GM12878 (cell line): Measurements from ENCODE around the gene DIS3L2. TPM values are rescaled to one million over a fixed set of nuclear protein-coding genes. Genes with fewer than 3 reads are reported as not detected.

Source experiments
- DPF2 ChIP-seq: fragments of 450-650 bp; IDR thresholded peaks from 2 replicates; pipeline ENCODE4 v1.6.1; 2017; ENCODE audit warnings: mild to moderate bottlenecking
- ZZZ3 ChIP-seq: IDR thresholded peaks from 2 replicates; pipeline ENCODE4 v1.6.1; 2011; ENCODE audit warnings: low read depth; ENCODE audit not compliant: control insufficient read depth, insufficient read length
- polyA plus RNA-seq, 11 experiments: library from polyadenylated mRNA; depleted of rRNA in 4 of 11; unstranded in 6 of 11; stranded (reverse) in 5 of 11; fragments of >200 nt; fragmentation: Nextera tagmentation in 4 of 11; fragmentation: Illumina TruSeq in 1 of 11; extraction: Ambion mirVana in 4 of 11; extraction: Trizol in 1 of 11; gene quantifications; 1 replicate in 1 of 11; 2 replicates in 10 of 11; pipeline versions ENCODE4 v1.2.1 to v1.2.3, GENCODE V29; 2011 to 2016; ENCODE audit warnings: inconsistent platforms in 2 of 11, missing spikeins in 2 of 11, low read depth in 1 of 11
- total RNA-seq, 4 experiments: library from RNA; depleted of rRNA in 3 of 4; stranded (reverse); fragments of >200 nt in 3 of 4; fragmentation: Illumina TruSeq in 1 of 4; extraction: Trizol in 1 of 4; gene quantifications; 2 replicates each; pipeline versions ENCODE4 v1.2.1 to v1.2.3, GENCODE V29; 2013 to 2021
- TF ChIP-seq, protein P1 (sequence below): fragments of 450-650 bp; IDR thresholded peaks from 2 replicates; pipeline ENCODE4 v1.6.1; 2016; ENCODE audit warnings: mild to moderate bottlenecking
- TF ChIP-seq, protein P2 (sequence below): IDR thresholded peaks from 2 replicates; pipeline ENCODE4 v1.6.1; 2012; ENCODE audit warnings: low read length, inconsistent platforms
- TF ChIP-seq, protein P3 (sequence below), 3 experiments: IDR thresholded peaks in 2 of 3; conservative IDR thresholded peaks in 1 of 3; 2 replicates each; pipeline ENCODE4 v1.5.1; 2011; ENCODE audit warnings: low read depth in 3 of 3, low read length in 3 of 3, mild to moderate bottlenecking in 3 of 3, control low read depth in 2 of 3, moderate library complexity in 2 of 3, inconsistent platforms in 1 of 3, mixed read lengths in 1 of 3; ENCODE audit not compliant: control insufficient read depth in 2 of 3, insufficient read depth in 1 of 3; ENCODE audit errors: extremely low read depth in 1 of 3
- TF ChIP-seq, protein P4 (sequence below): IDR thresholded peaks from 2 replicates; pipeline ENCODE4 v1.6.1; 2011; ENCODE audit warnings: low read depth, mild to moderate bottlenecking, low read length, moderate library complexity, borderline replicate concordance; ENCODE audit errors: extremely low read depth

DIS3L2 gene
- total and polyA plus RNA-seq, 10 of the 15 experiments (the other 5 are each of a cell fraction or from before 2014, with no cell fraction given): 3.5 to 27.1 (median 16.0) TPM

DNA sequence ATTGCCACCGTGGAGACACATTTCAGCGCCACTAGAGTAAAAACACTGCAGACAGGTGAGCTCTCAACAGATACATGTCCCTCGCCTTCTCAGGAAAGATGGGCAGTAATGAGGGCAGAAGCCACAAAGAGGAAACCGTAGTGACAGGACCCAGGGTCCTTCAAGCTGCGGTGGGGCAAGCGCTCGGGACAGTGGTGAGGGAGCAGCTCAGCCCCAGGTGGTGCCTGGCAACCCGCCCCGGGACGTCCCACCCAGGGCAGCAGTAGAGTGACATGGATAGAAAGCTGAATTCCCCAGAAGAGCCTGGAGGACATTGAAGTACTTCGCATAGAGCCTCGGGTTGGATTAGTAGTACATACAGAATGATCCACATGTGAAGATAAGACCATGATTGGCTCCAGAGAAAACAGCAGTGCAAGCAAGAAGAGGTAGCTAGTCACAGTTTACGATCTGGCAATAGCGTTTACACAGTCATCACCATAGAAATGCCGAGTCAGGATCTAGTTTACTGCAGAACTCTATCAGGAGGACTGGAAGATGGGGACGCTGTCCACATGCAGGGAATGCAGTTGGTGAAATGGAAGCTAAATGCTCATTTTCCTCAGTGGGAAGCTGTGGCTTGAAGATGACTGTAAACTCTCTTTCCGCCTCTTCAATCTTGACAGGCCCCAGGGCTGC is 379.7 kb downstream of the DIS3L2 start (continued):
- TF ChIP-seq, protein P1, sequence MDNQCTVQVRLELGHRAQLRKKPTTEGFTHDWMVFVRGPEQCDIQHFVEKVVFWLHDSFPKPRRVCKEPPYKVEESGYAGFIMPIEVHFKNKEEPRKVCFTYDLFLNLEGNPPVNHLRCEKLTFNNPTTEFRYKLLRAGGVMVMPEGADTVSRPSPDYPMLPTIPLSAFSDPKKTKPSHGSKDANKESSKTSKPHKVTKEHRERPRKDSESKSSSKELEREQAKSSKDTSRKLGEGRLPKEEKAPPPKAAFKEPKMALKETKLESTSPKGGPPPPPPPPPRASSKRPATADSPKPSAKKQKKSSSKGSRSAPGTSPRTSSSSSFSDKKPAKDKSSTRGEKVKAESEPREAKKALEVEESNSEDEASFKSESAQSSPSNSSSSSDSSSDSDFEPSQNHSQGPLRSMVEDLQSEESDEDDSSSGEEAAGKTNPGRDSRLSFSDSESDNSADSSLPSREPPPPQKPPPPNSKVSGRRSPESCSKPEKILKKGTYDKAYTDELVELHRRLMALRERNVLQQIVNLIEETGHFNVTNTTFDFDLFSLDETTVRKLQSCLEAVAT: no peak
- TF ChIP-seq ZZZ3: no peak
- TF ChIP-seq, protein P2, sequence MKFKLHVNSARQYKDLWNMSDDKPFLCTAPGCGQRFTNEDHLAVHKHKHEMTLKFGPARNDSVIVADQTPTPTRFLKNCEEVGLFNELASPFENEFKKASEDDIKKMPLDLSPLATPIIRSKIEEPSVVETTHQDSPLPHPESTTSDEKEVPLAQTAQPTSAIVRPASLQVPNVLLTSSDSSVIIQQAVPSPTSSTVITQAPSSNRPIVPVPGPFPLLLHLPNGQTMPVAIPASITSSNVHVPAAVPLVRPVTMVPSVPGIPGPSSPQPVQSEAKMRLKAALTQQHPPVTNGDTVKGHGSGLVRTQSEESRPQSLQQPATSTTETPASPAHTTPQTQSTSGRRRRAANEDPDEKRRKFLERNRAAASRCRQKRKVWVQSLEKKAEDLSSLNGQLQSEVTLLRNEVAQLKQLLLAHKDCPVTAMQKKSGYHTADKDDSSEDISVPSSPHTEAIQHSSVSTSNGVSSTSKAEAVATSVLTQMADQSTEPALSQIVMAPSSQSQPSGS: no peak
- TF ChIP-seq DPF2: no peak
- TF ChIP-seq, protein P3, sequence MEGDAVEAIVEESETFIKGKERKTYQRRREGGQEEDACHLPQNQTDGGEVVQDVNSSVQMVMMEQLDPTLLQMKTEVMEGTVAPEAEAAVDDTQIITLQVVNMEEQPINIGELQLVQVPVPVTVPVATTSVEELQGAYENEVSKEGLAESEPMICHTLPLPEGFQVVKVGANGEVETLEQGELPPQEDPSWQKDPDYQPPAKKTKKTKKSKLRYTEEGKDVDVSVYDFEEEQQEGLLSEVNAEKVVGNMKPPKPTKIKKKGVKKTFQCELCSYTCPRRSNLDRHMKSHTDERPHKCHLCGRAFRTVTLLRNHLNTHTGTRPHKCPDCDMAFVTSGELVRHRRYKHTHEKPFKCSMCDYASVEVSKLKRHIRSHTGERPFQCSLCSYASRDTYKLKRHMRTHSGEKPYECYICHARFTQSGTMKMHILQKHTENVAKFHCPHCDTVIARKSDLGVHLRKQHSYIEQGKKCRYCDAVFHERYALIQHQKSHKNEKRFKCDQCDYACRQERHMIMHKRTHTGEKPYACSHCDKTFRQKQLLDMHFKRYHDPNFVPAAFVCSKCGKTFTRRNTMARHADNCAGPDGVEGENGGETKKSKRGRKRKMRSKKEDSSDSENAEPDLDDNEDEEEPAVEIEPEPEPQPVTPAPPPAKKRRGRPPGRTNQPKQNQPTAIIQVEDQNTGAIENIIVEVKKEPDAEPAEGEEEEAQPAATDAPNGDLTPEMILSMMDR (IDR thresholded peaks at IDR 0.05 in 2 of 3, conservative IDR thresholded peaks at IDR 0.05 in 1 of 3; ENCODE audit: control insufficient read depth in 2 of 3, extremely low read depth in 1 of 3, insufficient read depth in 1 of 3, low read depth in 3 of 3, low read length in 3 of 3): no peak
- TF ChIP-seq, protein P4, sequence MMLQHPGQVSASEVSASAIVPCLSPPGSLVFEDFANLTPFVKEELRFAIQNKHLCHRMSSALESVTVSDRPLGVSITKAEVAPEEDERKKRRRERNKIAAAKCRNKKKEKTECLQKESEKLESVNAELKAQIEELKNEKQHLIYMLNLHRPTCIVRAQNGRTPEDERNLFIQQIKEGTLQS: no peak
- TF ChIP-seq, all 136 proteins: peak for 0
